WTC11 (cell line): ENCODE results near the gene CLDN17.

ENCODE experiments used
- ATF1 ChIP-seq: sonication (generic); formaldehyde crosslinking; IDR thresholded peaks from 2 replicates; pipeline ENCODE4 v1.8.1; 2023; ENCODE audit warnings: mild to moderate bottlenecking, moderate library complexity, missing genetic modification reagents
- CREB1 ChIP-seq: sonication (generic); formaldehyde crosslinking; IDR thresholded peaks from 2 replicates; pipeline ENCODE4 v1.8.0; 2023; ENCODE audit warnings: mild to moderate bottlenecking, missing genetic modification reagents
- FOXP1 ChIP-seq: sonication (generic); formaldehyde crosslinking; IDR thresholded peaks from 2 replicates; pipeline ENCODE4 v1.8.0; 2022; ENCODE audit warnings: missing genetic modification reagents, mild to moderate bottlenecking, moderate library complexity, borderline replicate concordance
- NFYB ChIP-seq: sonication (generic); formaldehyde crosslinking; conservative IDR thresholded peaks from 2 replicates; pipeline ENCODE4 v1.8.0; 2022; ENCODE audit warnings: low read depth, missing genetic modification reagents
- NR1H2 ChIP-seq: sonication (generic); formaldehyde crosslinking; IDR thresholded peaks from 2 replicates; pipeline ENCODE4 v1.9.0; 2021; ENCODE audit warnings: mild to moderate bottlenecking, moderate library complexity, missing genetic modification reagents
- SMAD3 ChIP-seq: sonication (generic); formaldehyde crosslinking; IDR thresholded peaks from 2 replicates; pipeline ENCODE4 v1.8.0; 2022; ENCODE audit warnings: missing genetic modification reagents, mild to moderate bottlenecking, borderline replicate concordance
- TEAD4 ChIP-seq: sonication (generic); formaldehyde crosslinking; IDR thresholded peaks from 2 replicates; pipeline ENCODE4 v1.8.0; 2022; ENCODE audit warnings: mild to moderate bottlenecking, missing genetic modification reagents
- TP53 ChIP-seq: sonication (generic); formaldehyde crosslinking; IDR thresholded peaks from 2 replicates; pipeline ENCODE4 v1.8.1; 2023; ENCODE audit warnings: mild to moderate bottlenecking, missing genetic modification reagents
- TF ChIP-seq, protein P1 (sequence below): sonication (generic); formaldehyde crosslinking; IDR thresholded peaks from 2 replicates; pipeline ENCODE4 v1.8.0; 2022; ENCODE audit warnings: mild to moderate bottlenecking, missing genetic modification reagents
- TF ChIP-seq, protein P2 (sequence below): fragments of 200-600 bp; IDR thresholded peaks from 2 replicates; pipeline ENCODE4 v1.8.0; 2022; ENCODE audit warnings: antibody characterized with exemption
- TF ChIP-seq, protein P3 (sequence below): sonication (generic); formaldehyde crosslinking; IDR thresholded peaks from 2 replicates; pipeline ENCODE4 v1.8.0; 2022; ENCODE audit warnings: mild to moderate bottlenecking, missing genetic modification reagents

DNA sequence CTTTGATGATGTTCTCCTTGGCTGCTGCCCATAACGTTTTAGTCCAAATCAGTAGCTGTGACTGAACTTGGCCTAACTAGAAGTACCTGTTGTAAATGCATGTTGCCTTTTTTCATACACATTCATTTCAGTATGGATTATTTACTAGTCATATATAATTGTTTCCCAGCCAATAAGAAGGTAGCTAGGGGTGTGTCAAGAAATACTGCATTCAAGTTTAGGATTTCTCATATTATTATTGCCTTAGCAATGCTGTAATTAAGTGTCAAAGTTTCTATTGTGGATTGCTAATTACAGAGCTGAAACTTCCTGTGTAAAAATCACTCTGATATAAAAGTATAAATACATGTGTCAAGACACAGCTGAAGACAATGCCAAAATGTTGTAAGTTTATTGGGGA is at the start of gene CLDN17:
- TF ChIP-seq, protein P1, sequence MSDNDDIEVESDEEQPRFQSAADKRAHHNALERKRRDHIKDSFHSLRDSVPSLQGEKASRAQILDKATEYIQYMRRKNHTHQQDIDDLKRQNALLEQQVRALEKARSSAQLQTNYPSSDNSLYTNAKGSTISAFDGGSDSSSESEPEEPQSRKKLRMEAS (CRISPR knock-in tag): no peak
- TF ChIP-seq, protein P2, sequence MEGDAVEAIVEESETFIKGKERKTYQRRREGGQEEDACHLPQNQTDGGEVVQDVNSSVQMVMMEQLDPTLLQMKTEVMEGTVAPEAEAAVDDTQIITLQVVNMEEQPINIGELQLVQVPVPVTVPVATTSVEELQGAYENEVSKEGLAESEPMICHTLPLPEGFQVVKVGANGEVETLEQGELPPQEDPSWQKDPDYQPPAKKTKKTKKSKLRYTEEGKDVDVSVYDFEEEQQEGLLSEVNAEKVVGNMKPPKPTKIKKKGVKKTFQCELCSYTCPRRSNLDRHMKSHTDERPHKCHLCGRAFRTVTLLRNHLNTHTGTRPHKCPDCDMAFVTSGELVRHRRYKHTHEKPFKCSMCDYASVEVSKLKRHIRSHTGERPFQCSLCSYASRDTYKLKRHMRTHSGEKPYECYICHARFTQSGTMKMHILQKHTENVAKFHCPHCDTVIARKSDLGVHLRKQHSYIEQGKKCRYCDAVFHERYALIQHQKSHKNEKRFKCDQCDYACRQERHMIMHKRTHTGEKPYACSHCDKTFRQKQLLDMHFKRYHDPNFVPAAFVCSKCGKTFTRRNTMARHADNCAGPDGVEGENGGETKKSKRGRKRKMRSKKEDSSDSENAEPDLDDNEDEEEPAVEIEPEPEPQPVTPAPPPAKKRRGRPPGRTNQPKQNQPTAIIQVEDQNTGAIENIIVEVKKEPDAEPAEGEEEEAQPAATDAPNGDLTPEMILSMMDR: no peak
- TF ChIP-seq SMAD3 (no peak), NR1H2 (CRISPR knock-in tag) (no peak), CREB1 (CRISPR knock-in tag) (no peak), FOXP1 (no peak), NFYB (no peak), ATF1 (CRISPR knock-in tag) (no peak), TP53 (CRISPR knock-in tag) (no peak), TEAD4 (CRISPR knock-in tag) (no peak)
- TF ChIP-seq, protein P3, sequence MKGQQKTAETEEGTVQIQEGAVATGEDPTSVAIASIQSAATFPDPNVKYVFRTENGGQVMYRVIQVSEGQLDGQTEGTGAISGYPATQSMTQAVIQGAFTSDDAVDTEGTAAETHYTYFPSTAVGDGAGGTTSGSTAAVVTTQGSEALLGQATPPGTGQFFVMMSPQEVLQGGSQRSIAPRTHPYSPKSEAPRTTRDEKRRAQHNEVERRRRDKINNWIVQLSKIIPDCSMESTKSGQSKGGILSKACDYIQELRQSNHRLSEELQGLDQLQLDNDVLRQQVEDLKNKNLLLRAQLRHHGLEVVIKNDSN (CRISPR knock-in tag): no peak
